GM06990 (cell line): ENCODE results near the gene PATJ.
"Not testable (repeated sequence)": the region's sequence is repeated elsewhere in the genome, so short reads cannot be mapped to it uniquely, and the experiment has no call there.

Experiments
- DNase-seq: peaks from one replicate; pipeline ENCODE4 v3.0.0-alpha.2; 2011; ENCODE audit not compliant: insufficient read length; ENCODE audit errors: extremely low read depth
- H3K27me3 ChIP-seq: replicated peaks from 2 replicates; pipeline ENCODE4 v1.6.0; 2011; ENCODE audit warnings: low read length; ENCODE audit not compliant: control insufficient read depth, insufficient read depth
- H3K36me3 ChIP-seq: 2 replicates; pipeline ENCODE4 v1.5.1; 2011; ENCODE audit warnings: low read length; ENCODE audit not compliant: control insufficient read depth, insufficient read depth
- H3K4me3 ChIP-seq: replicated peaks from 2 replicates; pipeline ENCODE4 v1.5.1; 2011; ENCODE audit warnings: low read depth, mild to moderate bottlenecking, control low read depth, low read length
- CTCF ChIP-seq: IDR thresholded peaks from 2 replicates; pipeline ENCODE4 v1.5.1; 2011; ENCODE audit warnings: low read length, control low read depth, mild to moderate bottlenecking, inconsistent platforms; ENCODE audit not compliant: insufficient read depth, poor library complexity, severe bottlenecking

The PATJ gene

GRCh38 chr1:61873994-61874393 is 131.7 kb downstream of the PATJ start:
- Histone ChIP-seq H3K36me3 (no peaks in the 10 kb centered on the region), H3K4me3 (no peak overlapping the region), H3K27me3 (no peaks in the 10 kb centered on the region)
- no peak for TF ChIP-seq CTCF
- no peak for DNase-seq

- TF ChIP-seq CTCF = no peak
- DNase-seq = no peak
- Histone ChIP-seq H3K36me3 (no peaks in the 10 kb centered on the region), H3K27me3 (no peaks in the 10 kb centered on the region), H3K4me3 (no peak overlapping the region)
Measured at GRCh38 chr1:61875198-61875597, 132.9 kb downstream of the PATJ start.

GRCh38 chr1:61879887-61880474 is 137.7 kb downstream of the PATJ start:
- not testable (repeated sequence) for H3K4me3 ChIP-seq, H3K36me3 ChIP-seq, DNase-seq, H3K27me3 ChIP-seq

- DNase-seq = no peak
Measured at GRCh38 chr1:61887076-61887867, 145.0 kb downstream of the PATJ start.

GRCh38 chr1:61887931-61888564 is 145.8 kb downstream of the PATJ start:
- H3K27me3 ChIP-seq = no peaks in the 10 kb centered on the region
- no peak for TF ChIP-seq CTCF
- no peaks in the 10 kb centered on the region for H3K36me3 ChIP-seq
- DNase-seq = no peak
- no peak overlapping the region for H3K4me3 ChIP-seq

More at GRCh38 chr1:61887076-61887867, 145.0 kb downstream of the PATJ start:
- no peak overlapping the region for H3K4me3 ChIP-seq
- no peak for TF ChIP-seq CTCF
- H3K27me3 ChIP-seq = no peaks in the 10 kb centered on the region
- no peaks in the 10 kb centered on the region for H3K36me3 ChIP-seq

GRCh38 chr1:61888808-61889207 is 146.5 kb downstream of the PATJ start:
- no peak for TF ChIP-seq CTCF
- Histone ChIP-seq H3K36me3 (no peaks in the 10 kb centered on the region), H3K27me3 (no peaks in the 10 kb centered on the region), H3K4me3 (no peak overlapping the region)
- no peak for DNase-seq

- H3K4me3 ChIP-seq, H3K27me3 ChIP-seq, H3K36me3 ChIP-seq, DNase-seq: not testable (repeated sequence)
Measured at GRCh38 chr1:61890435-61890834, 148.2 kb downstream of the PATJ start.
